ENCODE results near the gene BECN2.

The BECN2 gene

GRCh38 chr1:241934866-241935265 is 22.7 kb upstream of the BECN2 start:
- no peaks in the 10 kb centered on the region for H3K4me1 ChIP-seq (ENCODE audit: low read length)
- no peak overlapping the region for H3K4me3 ChIP-seq (ENCODE audit: low read length)
- no peaks in the 10 kb centered on the region for H4K20me1 ChIP-seq (ENCODE audit: insufficient read depth, low read length)
- no peaks in the 10 kb centered on the region for H3K36me3 ChIP-seq (replicated peaks; ENCODE audit: insufficient read depth, low read length)
- H3K9ac ChIP-seq (ENCODE audit: low read length): no peak overlapping the region
- no peaks in the 10 kb centered on the region for H3K27me3 ChIP-seq (replicated peaks; ENCODE audit: insufficient read depth, low read length)
- H3F3A ChIP-seq (ENCODE audit: insufficient read depth, low read length): no peaks in the 10 kb centered on the region
- H3K4me2 ChIP-seq (ENCODE audit: low read depth, low read length): no peak overlapping the region
- H3K9me2 ChIP-seq (replicated peaks; ENCODE audit: insufficient read depth, low read length): no peaks in the 10 kb centered on the region
- H3K79me2 ChIP-seq (ENCODE audit: low read length): no peaks in the 10 kb centered on the region
- no peak for DNase-seq
- TF ChIP-seq EZH2phosphoT487 (IDR thresholded peaks at IDR 0.05; ENCODE audit: low read length) (no peak), CTCF (IDR thresholded peaks at IDR 0.05; ENCODE audit: low read length) (no peak), EZH2 (optimal IDR thresholded peaks at IDR 0.05; ENCODE audit: low read depth, low read length) (no peak)
- H3K27ac ChIP-seq (ENCODE audit: low read length): no peak overlapping the region
- H2AFZ ChIP-seq (ENCODE audit: low read length): no peak overlapping the region
- no peaks in the 10 kb centered on the region for H3K9me3 ChIP-seq (replicated peaks; ENCODE audit: insufficient read depth, low read length)

- no peak overlapping the region for H3K9ac ChIP-seq (ENCODE audit: low read length)
- no peak overlapping the region for H2AFZ ChIP-seq (ENCODE audit: low read length)
- H3K27me3 ChIP-seq (replicated peaks; ENCODE audit: insufficient read depth, low read length): no peaks in the 10 kb centered on the region
- no peak overlapping the region for H3K4me3 ChIP-seq (ENCODE audit: low read length)
- no peak overlapping the region for H3K27ac ChIP-seq (ENCODE audit: low read length)
- no peaks in the 10 kb centered on the region for H4K20me1 ChIP-seq (ENCODE audit: insufficient read depth, low read length)
- H3K9me2 ChIP-seq (replicated peaks; ENCODE audit: insufficient read depth, low read length): no peaks in the 10 kb centered on the region
- no peaks in the 10 kb centered on the region for H3K9me3 ChIP-seq (replicated peaks; ENCODE audit: insufficient read depth, low read length)
- no peak for DNase-seq
- no peaks in the 10 kb centered on the region for H3K4me1 ChIP-seq (ENCODE audit: low read length)
- H3K4me2 ChIP-seq (ENCODE audit: low read depth, low read length): no peak overlapping the region
- no peaks in the 10 kb centered on the region for H3K79me2 ChIP-seq (ENCODE audit: low read length)
- H3F3A ChIP-seq (ENCODE audit: insufficient read depth, low read length): no peaks in the 10 kb centered on the region
- H3K36me3 ChIP-seq (replicated peaks; ENCODE audit: insufficient read depth, low read length): no peaks in the 10 kb centered on the region
- TF ChIP-seq CTCF (IDR thresholded peaks at IDR 0.05; ENCODE audit: low read length): no peak
- no peak for TF ChIP-seq EZH2 (optimal IDR thresholded peaks at IDR 0.05; ENCODE audit: low read depth, low read length)
- TF ChIP-seq EZH2phosphoT487 (IDR thresholded peaks at IDR 0.05; ENCODE audit: low read length): no peak
These were observed 17.8 kb upstream of the BECN2 start for GRCh38 chr1:241939798-241940197.

- H3K4me2 ChIP-seq (ENCODE audit: low read depth, low read length): no peak overlapping the region
- H3K79me2 ChIP-seq (ENCODE audit: low read length): no peaks in the 10 kb centered on the region
- H4K20me1 ChIP-seq (ENCODE audit: insufficient read depth, low read length): no peaks in the 10 kb centered on the region
- H2AFZ ChIP-seq (ENCODE audit: low read length): no peak overlapping the region
- no peak overlapping the region for H3K9ac ChIP-seq (ENCODE audit: low read length)
- H3F3A ChIP-seq (ENCODE audit: insufficient read depth, low read length): no peaks in the 10 kb centered on the region
- TF ChIP-seq EZH2phosphoT487 (IDR thresholded peaks at IDR 0.05; ENCODE audit: low read length) (no peak), EZH2 (optimal IDR thresholded peaks at IDR 0.05; ENCODE audit: low read depth, low read length) (no peak), CTCF (IDR thresholded peaks at IDR 0.05; ENCODE audit: low read length) (no peak)
- H3K27me3 ChIP-seq (replicated peaks; ENCODE audit: insufficient read depth, low read length): no peaks in the 10 kb centered on the region
- no peaks in the 10 kb centered on the region for H3K4me1 ChIP-seq (ENCODE audit: low read length)
- DNase-seq: no peak
- H3K27ac ChIP-seq (ENCODE audit: low read length): no peak overlapping the region
- no peaks in the 10 kb centered on the region for H3K9me2 ChIP-seq (replicated peaks; ENCODE audit: insufficient read depth, low read length)
- H3K9me3 ChIP-seq (replicated peaks; ENCODE audit: insufficient read depth, low read length): no peaks in the 10 kb centered on the region
- H3K36me3 ChIP-seq (replicated peaks; ENCODE audit: insufficient read depth, low read length): no peaks in the 10 kb centered on the region
- H3K4me3 ChIP-seq (ENCODE audit: low read length): no peak overlapping the region
These were observed 14.8 kb upstream of the BECN2 start for GRCh38 chr1:241942738-241943137.

All from MM.1S (cell line).